Fibroblast of lung (primary cell): ENCODE results near the gene LSAMP. TPM values are rescaled to one million over a fixed set of nuclear protein-coding genes. Genes with fewer than 3 reads are reported as not detected.

Experiments used
- DNase-seq, 2 donors: peaks; one replicate each; pipeline versions ENCODE4 v3.0.0 to v3.0.0-alpha.2; 2010; ENCODE audit warnings: low read depth in 2 of 2
- H2AFZ ChIP-seq: 2 replicates; pipeline ENCODE4 v1.5.1; 2012; ENCODE audit warnings: low read length, control low read depth, inconsistent platforms
- H3K27ac ChIP-seq: 2 replicates; pipeline ENCODE4 v1.5.1; 2011; ENCODE audit warnings: low read length, control low read depth; ENCODE audit not compliant: insufficient read depth
- H3K27me3 ChIP-seq: 2 replicates; pipeline ENCODE4 v1.5.1; 2011; ENCODE audit warnings: mild to moderate bottlenecking, low read length; ENCODE audit not compliant: control insufficient read depth, insufficient read depth
- H3K36me3 ChIP-seq: 2 replicates; pipeline ENCODE4 v1.5.1; 2011; ENCODE audit warnings: low read length; ENCODE audit not compliant: control insufficient read depth, insufficient read depth
- H3K4me1 ChIP-seq: 2 replicates; pipeline ENCODE4 v1.5.1; 2011; ENCODE audit warnings: low read length; ENCODE audit not compliant: control insufficient read depth, insufficient read depth; ENCODE audit errors: extremely low read depth
- H3K4me2 ChIP-seq: 2 replicates; pipeline ENCODE4 v1.5.1; 2011; ENCODE audit warnings: low read length, control low read depth; ENCODE audit not compliant: insufficient read depth; ENCODE audit errors: extremely low read depth
- H3K4me3 ChIP-seq, 4 experiments: fragments of 200-600 bp in 1 of 4; sonication (generic) in 1 of 4; replicated peaks in 1 of 4; 2 replicates each; pipeline ENCODE4 v1.5.1; 2011 to 2016; ENCODE audit warnings: low read length in 4 of 4, low read depth in 3 of 4, mild to moderate bottlenecking in 3 of 4, control low read depth in 2 of 4, inconsistent platforms in 1 of 4, mixed read lengths in 1 of 4; ENCODE audit not compliant: insufficient read depth in 1 of 4; ENCODE audit errors: control extremely low read depth in 1 of 4
- H3K79me2 ChIP-seq: 2 replicates; pipeline ENCODE4 v1.5.1; 2012; ENCODE audit warnings: mild to moderate bottlenecking, low read length, inconsistent platforms; ENCODE audit not compliant: control insufficient read depth, insufficient read depth
- H3K9ac ChIP-seq: 2 replicates; pipeline ENCODE4 v1.5.1; 2011; ENCODE audit warnings: mild to moderate bottlenecking, low read length, control low read depth; ENCODE audit not compliant: insufficient read depth
- H3K9me3 ChIP-seq: 2 replicates; pipeline ENCODE4 v1.5.1; 2012; ENCODE audit warnings: low read depth, low read length; ENCODE audit not compliant: control insufficient read depth, insufficient read depth
- H4K20me1 ChIP-seq: 2 replicates; pipeline ENCODE4 v1.5.1; 2011; ENCODE audit warnings: low read length; ENCODE audit not compliant: control insufficient read depth, insufficient read depth; ENCODE audit errors: extremely low read depth
- EZH2 ChIP-seq: IDR thresholded peaks from 2 replicates; pipeline ENCODE4 v1.5.1; 2012; ENCODE audit warnings: low read length, control low read depth, mild to moderate bottlenecking; ENCODE audit errors: missing control alignments
- polyA plus RNA-seq, 2 donors: library from polyadenylated mRNA; depleted of rRNA in 1 of 2; stranded (reverse) in 1 of 2; unstranded in 1 of 2; fragments of >200 nt; gene quantifications; 2 replicates each; pipeline ENCODE4 v1.2.1, GENCODE V29; 2011 to 2012; ENCODE audit warnings: missing spikeins in 1 of 2
- total RNA-seq: library from RNA; depleted of rRNA; stranded (reverse); fragments of >200 nt; gene quantifications from 2 replicates; pipeline ENCODE4 v1.2.1, GENCODE V29; 2014
- TF ChIP-seq, protein P1 (sequence below), 2 donors: IDR thresholded peaks in 1 of 2; conservative IDR thresholded peaks in 1 of 2; 1 replicate in 1 of 2; 2 replicates in 1 of 2; pipeline ENCODE4 v1.5.1; 2011 to 2012; ENCODE audit warnings: low read length in 2 of 2, control low read depth in 1 of 2, inconsistent platforms in 1 of 2, low read depth in 1 of 2, mild to moderate bottlenecking in 1 of 2

LSAMP gene
- total and polyA plus RNA-seq, 2 donors (not counting 1 experiment from before 2014, with no cell fraction given), result 4.8 to 5.9 TPM

DNA sequence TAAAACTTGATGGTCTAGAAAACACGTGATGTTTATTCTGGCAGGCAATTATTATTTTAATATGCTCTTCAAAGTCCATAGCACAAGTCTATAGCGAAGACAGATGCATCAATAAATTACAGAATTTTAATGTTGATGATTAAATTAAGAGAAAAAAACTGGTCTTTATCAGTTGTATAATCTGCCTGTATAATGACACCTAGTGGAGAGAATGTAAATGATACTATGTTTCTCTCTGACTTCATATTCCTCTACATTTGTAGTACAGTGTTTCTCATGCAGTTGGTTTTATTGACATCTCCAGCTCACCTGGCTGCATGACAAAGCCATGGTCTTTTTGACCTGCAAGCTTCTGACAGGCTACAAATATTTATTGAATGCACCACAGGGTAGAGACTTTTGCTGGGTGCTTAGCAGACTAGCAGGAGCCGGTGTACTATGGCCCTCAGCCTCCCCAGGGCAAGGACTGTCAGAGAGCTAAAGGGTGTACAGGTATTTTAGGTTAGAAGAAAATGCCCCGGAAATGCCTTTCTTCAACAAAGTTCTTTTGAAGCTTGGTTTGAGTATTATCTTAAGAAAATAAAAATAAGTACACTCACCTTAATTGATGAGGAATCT lies 532.1 kb downstream of the LSAMP start:
- no peaks in the 10 kb centered on the region for H3K9me3 ChIP-seq
- H3K4me1 ChIP-seq, result no peaks in the 10 kb centered on the region
- no peak overlapping the region for H3K4me2 ChIP-seq
- H3K27me3 ChIP-seq, result no peaks in the 10 kb centered on the region
- no peaks in the 10 kb centered on the region for H3K79me2 ChIP-seq
- H3K36me3 ChIP-seq, result no peaks in the 10 kb centered on the region
- no peaks in the 10 kb centered on the region for H4K20me1 ChIP-seq
- H2AFZ ChIP-seq, result no peak overlapping the region
- DNase-seq, result peak in 1 of 2 donors; percentile 24
- no peak overlapping the region for H3K9ac ChIP-seq
- H3K27ac ChIP-seq, result no peak overlapping the region
- H3K4me3 ChIP-seq, result no peak overlapping the region
- TF ChIP-seq EZH2, result no peak
- TF ChIP-seq, protein P1, sequence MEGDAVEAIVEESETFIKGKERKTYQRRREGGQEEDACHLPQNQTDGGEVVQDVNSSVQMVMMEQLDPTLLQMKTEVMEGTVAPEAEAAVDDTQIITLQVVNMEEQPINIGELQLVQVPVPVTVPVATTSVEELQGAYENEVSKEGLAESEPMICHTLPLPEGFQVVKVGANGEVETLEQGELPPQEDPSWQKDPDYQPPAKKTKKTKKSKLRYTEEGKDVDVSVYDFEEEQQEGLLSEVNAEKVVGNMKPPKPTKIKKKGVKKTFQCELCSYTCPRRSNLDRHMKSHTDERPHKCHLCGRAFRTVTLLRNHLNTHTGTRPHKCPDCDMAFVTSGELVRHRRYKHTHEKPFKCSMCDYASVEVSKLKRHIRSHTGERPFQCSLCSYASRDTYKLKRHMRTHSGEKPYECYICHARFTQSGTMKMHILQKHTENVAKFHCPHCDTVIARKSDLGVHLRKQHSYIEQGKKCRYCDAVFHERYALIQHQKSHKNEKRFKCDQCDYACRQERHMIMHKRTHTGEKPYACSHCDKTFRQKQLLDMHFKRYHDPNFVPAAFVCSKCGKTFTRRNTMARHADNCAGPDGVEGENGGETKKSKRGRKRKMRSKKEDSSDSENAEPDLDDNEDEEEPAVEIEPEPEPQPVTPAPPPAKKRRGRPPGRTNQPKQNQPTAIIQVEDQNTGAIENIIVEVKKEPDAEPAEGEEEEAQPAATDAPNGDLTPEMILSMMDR (conservative IDR thresholded peaks at IDR 0.05 in 1 of 2, IDR thresholded peaks at IDR 0.05 in 1 of 2; ENCODE audit: low read depth in 1 of 2, low read length in 2 of 2), result peak; percentile 26 to 39

DNA sequence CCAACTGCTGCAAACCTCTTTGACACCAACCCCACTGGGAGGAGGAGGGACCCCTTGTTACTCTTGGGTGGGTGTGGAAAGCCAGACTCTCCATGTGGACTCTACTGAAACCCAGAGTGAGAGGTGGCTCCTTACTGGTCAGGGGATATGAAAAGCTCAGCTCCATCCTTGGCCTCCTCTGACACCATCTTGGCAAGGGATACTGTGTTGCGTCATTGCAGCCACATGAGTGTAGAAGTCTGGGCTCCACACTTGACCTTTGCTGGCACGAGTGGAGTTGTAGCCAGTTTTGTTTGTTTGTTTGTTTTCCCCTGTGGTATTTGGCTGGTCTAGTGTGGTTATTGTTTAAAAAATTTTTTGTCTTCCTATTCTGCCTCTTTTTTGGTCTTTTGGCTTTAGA lies 532.9 kb downstream of the LSAMP start:
- H3K36me3 ChIP-seq, result no peaks in the 10 kb centered on the region
- H3K9me3 ChIP-seq, result no peaks in the 10 kb centered on the region
- H2AFZ ChIP-seq, result no peak overlapping the region
- no peak overlapping the region for H3K27ac ChIP-seq
- no peaks in the 10 kb centered on the region for H3K79me2 ChIP-seq
- peak in 1 of 2 donors; percentile 65 for DNase-seq
- no peak overlapping the region for H3K9ac ChIP-seq
- no peak overlapping the region for H3K4me2 ChIP-seq
- H3K4me1 ChIP-seq, result no peaks in the 10 kb centered on the region
- H3K4me3 ChIP-seq, result no peak overlapping the region
- H4K20me1 ChIP-seq, result no peaks in the 10 kb centered on the region
- H3K27me3 ChIP-seq, result no peaks in the 10 kb centered on the region
- TF ChIP-seq EZH2, result no peak
- TF ChIP-seq, protein P1 (conservative IDR thresholded peaks at IDR 0.05 in 1 of 2, IDR thresholded peaks at IDR 0.05 in 1 of 2; ENCODE audit: low read depth in 1 of 2, low read length in 2 of 2), result no peak

DNA sequence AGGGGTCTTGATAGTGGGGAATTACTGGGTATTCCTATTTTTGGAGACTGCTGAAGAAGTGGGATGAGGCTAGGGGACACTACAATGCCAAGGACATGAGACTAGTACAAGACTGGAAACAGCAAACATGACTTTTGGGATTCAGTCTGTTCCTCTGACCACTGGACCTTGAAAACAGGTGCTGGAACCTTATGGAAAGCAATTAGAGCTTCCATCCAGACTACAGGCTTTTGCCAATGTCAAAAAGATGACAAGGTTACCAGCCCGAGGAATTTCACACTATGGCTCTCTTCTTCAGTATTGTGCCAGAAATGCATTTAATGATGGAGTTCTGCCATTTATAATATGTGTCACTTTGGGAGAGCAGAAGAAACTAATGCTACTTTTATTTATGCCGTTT lies 539.4 kb downstream of the LSAMP start:
- no peak overlapping the region for H2AFZ ChIP-seq
- no peak overlapping the region for H3K9ac ChIP-seq
- no peak overlapping the region for H3K4me2 ChIP-seq
- H4K20me1 ChIP-seq, result no peaks in the 10 kb centered on the region
- TF ChIP-seq, protein P1 (conservative IDR thresholded peaks at IDR 0.05 in 1 of 2, IDR thresholded peaks at IDR 0.05 in 1 of 2; ENCODE audit: low read depth in 1 of 2, low read length in 2 of 2), result no peak
- DNase-seq, result no peak
- no peak overlapping the region for H3K4me3 ChIP-seq
- no peaks in the 10 kb centered on the region for H3K9me3 ChIP-seq
- H3K4me1 ChIP-seq, result no peaks in the 10 kb centered on the region
- H3K27me3 ChIP-seq, result no peaks in the 10 kb centered on the region
- no peaks in the 10 kb centered on the region for H3K79me2 ChIP-seq
- no peaks in the 10 kb centered on the region for H3K36me3 ChIP-seq
- no peak overlapping the region for H3K27ac ChIP-seq
